GM12875 (cell line): ENCODE results near the gene EXOC6B.

Experiments
- H3K4me3 ChIP-seq: one replicate; pipeline ENCODE4 v1.5.1; 2011; ENCODE audit warnings: low read depth, low read length, control low read depth
- TF ChIP-seq, protein P1 (sequence below): IDR thresholded peaks from 2 replicates; pipeline ENCODE4 v1.5.1; 2011; ENCODE audit warnings: low read depth, mild to moderate bottlenecking, control low read depth, inconsistent platforms, low read length, moderate library complexity, borderline replicate concordance; ENCODE audit not compliant: insufficient read depth

Gene EXOC6B

DNA sequence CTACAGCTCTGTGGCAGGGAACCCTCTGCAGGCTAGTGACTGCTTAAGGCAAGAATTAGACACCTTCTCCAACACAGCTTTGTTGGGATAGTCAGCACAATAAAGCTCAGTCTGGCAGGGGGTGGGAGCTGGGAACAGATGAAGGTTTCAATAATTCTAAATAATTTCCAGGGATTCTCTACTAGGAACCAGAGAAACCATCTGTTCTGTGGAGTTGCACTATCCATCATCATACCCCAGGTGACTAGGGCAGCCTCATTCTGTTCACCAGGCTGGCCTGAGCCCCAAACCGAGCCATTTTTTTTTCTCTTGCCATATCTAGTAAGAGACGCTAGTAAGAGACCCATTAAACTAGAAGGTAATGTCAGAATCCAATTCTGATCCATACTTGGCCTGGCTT is 642.4 kb downstream of the EXOC6B start:
- H3K4me3 ChIP-seq: no peak overlapping the region
- TF ChIP-seq, protein P1, sequence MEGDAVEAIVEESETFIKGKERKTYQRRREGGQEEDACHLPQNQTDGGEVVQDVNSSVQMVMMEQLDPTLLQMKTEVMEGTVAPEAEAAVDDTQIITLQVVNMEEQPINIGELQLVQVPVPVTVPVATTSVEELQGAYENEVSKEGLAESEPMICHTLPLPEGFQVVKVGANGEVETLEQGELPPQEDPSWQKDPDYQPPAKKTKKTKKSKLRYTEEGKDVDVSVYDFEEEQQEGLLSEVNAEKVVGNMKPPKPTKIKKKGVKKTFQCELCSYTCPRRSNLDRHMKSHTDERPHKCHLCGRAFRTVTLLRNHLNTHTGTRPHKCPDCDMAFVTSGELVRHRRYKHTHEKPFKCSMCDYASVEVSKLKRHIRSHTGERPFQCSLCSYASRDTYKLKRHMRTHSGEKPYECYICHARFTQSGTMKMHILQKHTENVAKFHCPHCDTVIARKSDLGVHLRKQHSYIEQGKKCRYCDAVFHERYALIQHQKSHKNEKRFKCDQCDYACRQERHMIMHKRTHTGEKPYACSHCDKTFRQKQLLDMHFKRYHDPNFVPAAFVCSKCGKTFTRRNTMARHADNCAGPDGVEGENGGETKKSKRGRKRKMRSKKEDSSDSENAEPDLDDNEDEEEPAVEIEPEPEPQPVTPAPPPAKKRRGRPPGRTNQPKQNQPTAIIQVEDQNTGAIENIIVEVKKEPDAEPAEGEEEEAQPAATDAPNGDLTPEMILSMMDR: no peak

DNA sequence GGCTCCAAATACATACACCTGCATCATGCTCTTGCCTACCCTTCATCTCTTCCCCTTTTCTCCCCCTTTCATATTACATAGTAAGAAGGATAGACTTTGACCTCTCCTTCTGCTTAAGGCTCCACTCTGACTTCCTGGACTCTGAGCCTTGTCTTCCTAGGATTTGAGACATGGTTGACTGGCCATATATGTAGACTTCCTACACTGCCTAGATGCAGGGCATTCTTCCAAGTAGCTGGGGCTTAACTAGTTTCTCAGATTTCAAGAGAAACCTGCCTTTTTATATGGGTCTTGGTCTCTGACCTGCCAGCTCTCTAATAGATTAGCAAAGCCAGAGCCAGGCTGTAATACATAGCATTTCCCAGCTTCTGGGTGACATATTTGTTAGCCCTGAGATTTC is 642.8 kb downstream of the EXOC6B start:
- TF ChIP-seq, protein P1: no peak
- H3K4me3 ChIP-seq: no peak overlapping the region

DNA sequence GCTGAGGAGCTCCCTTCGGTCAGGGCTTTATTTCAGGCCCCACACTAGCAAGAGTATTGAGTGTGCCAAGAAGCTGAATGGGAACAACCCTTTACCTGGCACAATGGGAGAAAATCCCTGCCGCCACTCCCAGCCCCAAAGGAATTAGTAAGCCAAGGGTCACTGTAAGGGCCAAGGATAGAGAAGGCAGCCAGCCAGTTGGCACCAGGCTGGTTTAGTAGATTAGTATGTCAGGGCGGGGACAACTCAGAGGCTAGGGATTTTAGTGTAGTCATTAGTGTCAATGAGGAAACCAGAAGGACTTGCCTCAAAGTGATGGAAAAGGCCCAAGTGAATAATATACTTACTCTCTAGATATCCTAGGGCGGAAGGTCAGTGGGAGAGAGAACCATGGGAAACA is 643.3 kb downstream of the EXOC6B start:
- H3K4me3 ChIP-seq: no peak overlapping the region
- TF ChIP-seq, protein P1: no peak

DNA sequence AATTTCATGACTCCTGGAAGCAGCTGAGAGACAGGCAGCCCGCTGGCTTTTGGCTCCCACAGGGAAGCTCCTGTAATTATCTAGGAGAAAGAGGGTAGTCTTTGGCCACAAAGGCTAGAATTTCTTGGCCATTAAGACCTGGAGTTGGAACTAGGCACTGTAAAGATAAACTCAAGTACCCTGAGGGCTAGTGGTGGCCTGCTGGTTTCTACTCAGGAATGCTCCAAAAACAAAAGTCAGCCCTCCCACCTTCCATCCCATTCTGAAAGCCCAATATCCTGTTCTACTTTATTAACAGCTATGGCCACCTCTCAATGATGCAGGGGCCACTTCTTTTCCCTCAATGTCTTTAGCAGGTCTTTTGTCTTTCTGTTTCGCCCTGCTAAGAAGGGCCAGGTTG is 644.2 kb downstream of the EXOC6B start:
- TF ChIP-seq, protein P1: no peak
- H3K4me3 ChIP-seq: no peak overlapping the region

DNA sequence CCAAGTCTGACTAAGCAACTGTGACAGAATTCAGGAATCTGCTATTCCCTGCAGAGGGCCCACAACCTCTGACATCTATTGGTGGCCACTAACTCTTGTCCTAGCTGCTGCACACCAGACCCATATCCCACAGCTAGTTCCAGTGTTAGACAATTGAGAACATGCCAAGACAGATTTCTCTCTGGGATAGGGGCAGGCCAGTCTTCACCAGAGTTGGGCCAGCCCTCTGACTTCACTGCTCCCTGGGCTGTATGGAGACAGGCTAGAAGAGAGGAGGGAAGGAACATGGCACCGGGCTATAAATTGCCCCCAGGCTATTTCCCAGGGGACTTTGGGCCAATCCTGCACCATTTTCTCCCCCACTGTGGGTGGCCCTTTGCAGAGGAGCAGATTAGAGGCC is 645.5 kb downstream of the EXOC6B start:
- no peak overlapping the region for H3K4me3 ChIP-seq
- TF ChIP-seq, protein P1: no peak

DNA sequence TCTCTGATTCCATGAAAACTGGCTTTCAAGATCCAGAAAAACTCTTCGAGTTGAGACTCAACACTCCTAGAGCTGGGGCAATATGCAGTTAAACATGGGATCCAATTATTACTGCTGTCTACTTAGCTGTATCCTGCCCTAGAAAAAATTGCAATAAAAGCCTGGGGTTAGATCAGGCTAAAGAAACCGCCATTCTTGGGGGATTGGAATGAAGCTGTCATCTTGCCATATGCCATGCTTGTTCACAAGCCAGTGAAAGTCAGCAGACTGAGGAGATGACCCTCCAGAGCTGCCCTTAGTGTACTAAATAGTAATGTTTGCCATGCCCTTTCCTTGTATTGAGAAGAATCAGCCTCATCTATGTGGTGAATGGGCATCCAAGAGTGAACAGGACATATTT is 647.3 kb downstream of the EXOC6B start:
- TF ChIP-seq, protein P1: no peak
- H3K4me3 ChIP-seq: no peak overlapping the region

DNA sequence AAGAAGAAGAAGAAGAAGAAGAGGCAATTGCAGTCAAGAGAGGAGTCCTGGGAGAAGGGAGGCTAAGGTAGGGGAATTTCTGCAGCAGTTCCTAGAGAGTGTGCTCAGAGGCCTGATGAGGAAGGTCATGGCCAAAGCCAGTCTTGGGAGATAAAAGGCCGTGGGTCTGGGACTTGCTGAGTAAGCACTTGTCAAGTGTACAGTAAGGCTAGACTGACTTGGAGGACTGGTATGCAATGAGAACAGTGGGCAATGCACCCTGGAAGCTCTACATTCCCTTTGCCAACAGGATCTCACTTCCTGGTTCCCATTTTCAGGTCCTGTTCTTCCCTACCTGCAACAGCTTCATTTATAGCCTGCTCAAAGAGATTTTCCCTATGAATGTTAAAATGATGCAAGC is 649.6 kb downstream of the EXOC6B start:
- TF ChIP-seq, protein P1: no peak
- H3K4me3 ChIP-seq: no peak overlapping the region
